GM10266 (cell line): ENCODE data around the gene DCST2.

Experiments
- DNase-seq: peaks from one replicate; pipeline ENCODE4 v3.0.0; 2012; ENCODE audit errors: extremely low spot score
- CTCF ChIP-seq: IDR thresholded peaks from 2 replicates; pipeline ENCODE4 v1.5.1; 2012; ENCODE audit warnings: mild to moderate bottlenecking, low read depth; ENCODE audit not compliant: control insufficient read depth, insufficient read depth; ENCODE audit errors: missing control alignments

Gene DCST2

GRCh38 chr1:155010211-155010918 lies 23.2 kb downstream of the DCST2 start:
- no peak for DNase-seq
- TF ChIP-seq CTCF, result no peak

DNA sequence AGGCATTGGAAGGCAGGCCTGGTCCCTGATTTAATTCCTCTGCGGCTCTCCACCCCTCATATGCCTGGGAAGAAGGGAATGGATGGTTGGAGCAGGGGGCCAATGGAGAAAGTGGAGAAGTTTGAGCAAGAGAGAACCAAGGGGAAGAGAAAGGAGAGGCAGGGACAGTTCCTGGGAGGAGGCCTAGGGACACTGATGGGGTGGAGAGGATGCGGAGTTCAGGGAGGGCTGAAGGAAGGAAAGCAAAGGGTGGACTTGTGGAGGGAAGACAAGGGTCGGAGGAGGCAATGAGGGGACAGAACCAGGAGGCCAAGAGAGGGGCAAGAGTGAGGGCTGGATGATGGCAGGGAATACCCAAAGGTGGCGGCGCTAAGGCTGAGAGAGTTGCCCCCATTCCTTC lies 23.8 kb downstream of the DCST2 start:
- TF ChIP-seq CTCF, result no peak
- no peak for DNase-seq

- no peak for DNase-seq
- TF ChIP-seq CTCF, result no peak
Measured at GRCh38 chr1:155009221-155009711, 24.3 kb downstream of the DCST2 start.

DNA sequence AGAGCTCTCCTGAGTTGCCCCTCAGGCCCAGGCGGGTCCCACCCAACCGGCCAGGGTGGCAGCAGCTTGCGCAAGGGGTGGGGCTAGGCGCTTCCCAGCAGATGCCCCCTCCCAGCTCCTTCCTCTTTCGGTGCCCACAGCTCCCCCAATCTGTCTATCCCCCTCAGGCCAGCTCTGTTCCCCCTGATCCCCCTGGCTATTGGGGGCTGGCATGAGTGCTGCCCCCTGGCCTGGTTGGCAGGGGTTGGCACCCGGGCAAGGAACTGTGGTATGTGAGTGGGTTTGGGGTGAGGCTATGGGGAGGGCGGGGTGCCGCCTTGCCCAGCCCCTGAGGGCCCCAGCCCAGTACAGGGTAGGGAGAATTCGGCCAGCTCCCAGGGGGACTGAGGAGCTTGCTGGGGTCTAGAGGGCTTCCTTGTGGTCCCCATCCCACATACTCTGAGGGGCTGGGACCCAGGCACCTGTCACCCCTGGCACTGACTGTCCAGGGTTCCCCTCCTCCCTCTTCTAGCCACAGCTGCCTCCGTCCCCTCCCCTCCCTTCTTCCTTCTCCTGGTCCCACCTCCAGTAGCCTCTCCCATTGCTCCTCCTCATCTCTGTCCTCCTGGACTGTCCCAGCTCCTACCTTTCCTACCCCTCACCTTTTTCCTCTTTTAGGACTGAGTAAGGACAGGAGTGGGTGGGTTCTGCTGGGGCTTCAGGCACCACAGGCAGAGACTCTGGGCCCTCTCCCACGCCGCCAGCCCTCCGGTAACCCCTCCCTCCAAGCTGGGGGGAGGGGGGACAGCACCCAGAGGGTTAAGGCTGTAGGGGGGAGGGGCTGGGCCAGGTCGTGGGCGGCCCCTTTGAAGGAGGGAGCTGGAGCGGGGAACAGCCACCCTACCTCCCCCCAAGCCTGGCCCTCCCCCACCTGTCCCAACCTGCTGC lies 25.3 kb downstream of the DCST2 start:
- no peak for TF ChIP-seq CTCF

GRCh38 chr1:155007251-155007828 lies 26.2 kb downstream of the DCST2 start:
- TF ChIP-seq CTCF, result no peak
- DNase-seq, result no peak

More for the DNA sequence above, 25.3 kb downstream of the DCST2 start:
- no peak for DNase-seq

GRCh38 chr1:155006601-155007101 lies 26.9 kb downstream of the DCST2 start:
- no peak for TF ChIP-seq CTCF
- no peak for DNase-seq
